T-helper 1 cell (primary cell): Measurements from ENCODE around the gene HIKESHI.
"Not testable (repeated sequence)": the region's sequence is repeated elsewhere in the genome, so short reads cannot be mapped to it uniquely, and the experiment has no call there.

Experiments
- DNase-seq, 5 donors: peaks; one replicate each; pipeline ENCODE4 v3.0.0-alpha.2; 2012 to 2020

Gene HIKESHI

DNA sequence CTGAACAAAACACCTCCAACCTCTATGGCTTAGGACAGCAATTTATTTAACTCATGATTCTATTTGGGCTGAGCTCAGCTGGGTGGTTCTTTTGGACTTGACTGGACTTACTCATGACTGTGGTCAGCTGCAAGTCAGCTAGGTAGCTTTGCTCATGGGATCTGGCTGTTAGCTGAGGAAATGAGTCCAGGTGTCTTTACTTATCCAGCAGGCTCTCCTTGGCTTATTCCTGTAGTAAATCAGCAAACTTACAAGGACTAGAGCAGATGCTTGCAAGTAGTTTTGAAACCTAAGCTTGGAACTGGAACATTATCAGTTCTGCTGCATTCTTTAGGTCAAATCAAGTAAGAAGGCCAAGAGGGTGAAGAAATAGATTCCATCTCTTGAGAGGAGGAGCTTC, 8.0 kb upstream of the HIKESHI start:
- no peak for DNase-seq

DNA sequence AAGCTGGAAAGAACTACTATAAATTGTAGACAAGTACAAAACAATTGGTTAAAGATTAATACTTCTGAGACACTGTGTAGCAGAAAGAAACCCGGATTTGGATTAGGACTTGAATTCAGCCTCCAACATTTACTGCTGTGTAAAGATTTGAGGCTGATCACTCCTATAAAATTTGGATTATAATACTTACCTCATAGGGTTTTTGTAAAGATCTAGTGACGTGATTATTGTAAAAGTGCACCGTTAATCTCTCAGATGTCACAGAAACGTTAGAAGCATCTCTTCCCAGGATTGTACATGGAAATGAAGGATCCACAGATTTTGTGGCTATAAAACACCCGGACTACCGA, 323 bp upstream of the HIKESHI start:
- no peak for DNase-seq

DNA sequence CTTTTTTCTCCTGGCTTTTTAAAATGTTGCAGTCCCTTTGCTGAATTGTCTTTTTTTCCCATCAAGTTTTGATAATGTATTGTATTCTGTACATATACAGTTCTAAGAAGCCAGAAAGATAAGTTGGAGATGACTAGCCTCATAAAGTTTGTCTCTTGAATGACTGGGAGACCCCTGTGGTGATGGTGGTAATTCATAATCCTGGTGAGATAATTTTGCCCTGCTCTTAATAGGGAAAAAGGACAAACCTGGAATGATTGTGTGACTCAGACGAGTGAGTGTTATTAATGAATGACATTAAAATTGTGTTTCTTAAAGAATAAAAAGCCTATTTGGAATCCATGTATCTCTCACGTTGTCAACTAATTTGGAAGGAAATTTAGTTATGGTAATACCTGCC, 1.2 kb downstream of the HIKESHI start:
- no peak for DNase-seq

DNA sequence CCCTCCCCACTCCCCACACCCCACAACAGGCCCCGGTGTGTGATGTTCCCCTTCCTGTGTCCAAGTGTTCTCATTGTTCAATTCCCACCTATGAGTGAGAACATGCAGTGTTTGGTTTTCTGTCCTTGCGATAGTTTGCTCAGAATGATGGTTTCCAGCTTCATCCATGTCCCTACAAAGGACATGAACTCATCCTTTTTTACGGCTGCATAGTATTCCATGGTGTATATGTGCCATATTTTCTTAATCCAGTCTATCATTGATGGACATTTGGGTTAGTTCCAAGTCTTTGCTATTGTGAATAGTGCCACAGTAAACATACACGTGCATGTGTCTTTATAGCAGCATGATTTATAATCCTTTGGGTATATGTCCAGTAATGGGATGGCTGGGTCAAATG, 6.7 kb downstream of the HIKESHI start:
- DNase-seq = not testable (repeated sequence)

DNA sequence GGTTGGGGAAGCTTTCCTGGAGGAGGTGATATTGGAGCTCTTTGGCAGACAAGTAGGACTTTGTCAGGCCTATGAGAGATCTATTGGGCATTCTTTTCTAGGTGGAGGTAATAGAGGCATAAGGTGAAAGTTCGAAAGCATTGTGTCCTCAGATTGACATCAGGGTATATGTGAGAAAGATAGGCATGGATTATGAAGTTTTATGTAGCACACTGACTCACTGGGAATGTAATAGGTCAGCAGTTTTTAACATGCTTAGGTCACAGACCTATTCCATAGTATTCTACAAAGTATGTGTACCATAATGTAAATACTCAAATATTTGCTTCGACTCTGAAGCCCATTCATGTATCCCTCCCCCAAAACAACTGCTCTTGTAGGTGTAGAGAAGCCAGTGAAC, 11.8 kb downstream of the HIKESHI start:
- no peak for DNase-seq

DNA sequence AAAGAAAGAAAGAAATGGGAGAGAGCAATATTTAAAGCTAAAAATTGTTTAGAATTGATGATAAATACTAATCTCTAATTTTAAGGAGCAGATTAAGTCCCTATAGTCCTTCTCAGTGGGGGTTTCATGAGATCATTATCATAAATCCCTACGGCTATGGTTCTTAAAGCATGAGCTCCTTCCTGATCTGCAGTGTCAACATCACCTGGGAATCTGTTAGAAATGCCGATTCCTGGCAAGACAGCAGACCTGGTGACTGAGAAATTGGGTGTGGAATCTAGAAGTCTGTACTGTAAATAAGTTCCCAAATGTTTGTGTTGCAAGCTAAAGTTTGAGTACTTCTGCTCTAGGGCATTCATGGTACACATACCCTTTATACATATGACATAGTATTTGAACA, 12.6 kb downstream of the HIKESHI start:
- DNase-seq = no peak

DNA sequence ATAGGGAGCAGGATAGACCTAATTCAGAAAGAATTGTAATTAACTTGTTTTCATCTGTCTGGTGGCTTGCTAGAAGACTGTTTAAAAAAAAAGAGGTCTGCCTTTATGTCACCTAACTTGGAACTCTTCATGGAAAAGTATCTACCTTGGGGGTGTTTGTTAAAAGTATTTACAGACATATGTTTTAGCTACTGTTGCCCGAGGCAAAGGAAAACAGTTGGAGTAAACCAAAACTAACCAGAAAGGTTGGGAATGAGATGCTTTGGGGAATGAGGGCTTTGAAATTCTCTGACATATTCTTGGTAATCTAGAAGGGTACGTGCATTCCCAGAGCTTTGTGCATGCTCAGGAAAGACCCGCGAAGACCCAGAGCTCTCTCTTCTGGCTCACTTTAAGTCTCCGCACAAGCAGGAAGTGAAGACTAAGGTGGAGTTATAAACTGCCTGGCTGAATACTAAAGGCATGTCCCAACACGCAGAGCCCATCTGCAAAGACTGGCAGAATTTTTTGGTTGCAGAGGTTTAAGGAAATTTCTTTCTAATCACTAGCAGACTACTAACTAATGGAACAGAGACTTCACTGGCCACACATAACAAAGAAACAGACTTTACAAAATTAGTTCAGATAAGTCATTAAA, 33.2 kb downstream of the HIKESHI start:
- DNase-seq = no peak

DNA sequence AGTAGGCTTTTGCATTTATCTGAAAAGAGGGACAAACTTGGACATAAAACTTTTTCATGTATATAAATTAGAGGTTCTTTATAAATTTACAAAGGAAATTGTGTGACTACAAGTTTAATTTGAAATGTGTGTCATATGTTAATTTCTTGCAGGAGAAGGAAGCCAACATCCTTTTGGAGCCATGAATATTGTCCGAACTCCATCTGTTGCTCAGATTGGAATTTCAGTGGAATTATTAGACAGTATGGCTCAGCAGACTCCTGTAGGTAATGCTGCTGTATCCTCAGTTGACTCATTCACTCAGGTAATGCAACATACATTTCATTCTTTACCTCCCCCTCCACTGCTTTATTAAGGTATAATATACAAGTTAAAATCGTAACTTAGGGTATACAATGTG, 35.2 kb downstream of the HIKESHI start:
- no peak for DNase-seq

DNA sequence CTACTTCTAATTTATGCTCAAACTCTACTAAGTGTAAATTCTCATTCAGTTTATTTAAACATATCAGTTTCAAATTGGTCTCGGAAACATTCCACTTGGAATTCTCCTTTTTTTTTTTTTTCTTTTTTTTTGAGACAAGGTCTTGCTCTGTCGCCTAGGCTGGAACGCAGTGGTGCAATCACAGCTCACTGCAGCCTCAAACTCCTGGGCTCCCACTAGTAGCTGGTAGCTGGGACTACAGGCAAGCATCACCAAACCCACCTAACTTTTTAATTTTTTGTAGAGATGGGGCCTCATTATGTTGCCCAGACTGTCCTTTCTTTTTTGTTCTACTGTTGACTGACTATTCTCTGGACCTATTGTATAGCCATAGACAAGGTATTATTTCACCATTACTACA, 39.3 kb downstream of the HIKESHI start:
- DNase-seq = no peak

DNA sequence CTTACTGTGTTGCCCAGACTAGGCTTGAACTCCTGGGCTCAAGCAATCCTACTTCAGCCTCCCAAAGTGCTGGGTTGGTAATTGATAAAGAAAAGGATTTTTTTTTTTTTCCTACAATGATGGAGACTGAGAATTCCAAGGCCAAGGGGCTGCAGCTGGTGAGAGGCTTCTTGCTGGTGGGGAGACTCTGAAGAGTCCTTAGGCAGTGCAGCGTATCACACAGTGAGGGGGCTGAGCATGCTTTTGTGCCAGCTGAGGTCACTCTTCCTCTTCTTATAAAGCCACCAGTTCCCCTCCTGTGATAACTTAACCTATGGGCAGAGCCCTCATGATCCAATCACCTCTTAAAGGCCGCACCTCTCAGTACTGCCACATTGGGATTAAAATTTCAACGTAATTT, 44.5 kb downstream of the HIKESHI start:
- DNase-seq = no peak

DNA sequence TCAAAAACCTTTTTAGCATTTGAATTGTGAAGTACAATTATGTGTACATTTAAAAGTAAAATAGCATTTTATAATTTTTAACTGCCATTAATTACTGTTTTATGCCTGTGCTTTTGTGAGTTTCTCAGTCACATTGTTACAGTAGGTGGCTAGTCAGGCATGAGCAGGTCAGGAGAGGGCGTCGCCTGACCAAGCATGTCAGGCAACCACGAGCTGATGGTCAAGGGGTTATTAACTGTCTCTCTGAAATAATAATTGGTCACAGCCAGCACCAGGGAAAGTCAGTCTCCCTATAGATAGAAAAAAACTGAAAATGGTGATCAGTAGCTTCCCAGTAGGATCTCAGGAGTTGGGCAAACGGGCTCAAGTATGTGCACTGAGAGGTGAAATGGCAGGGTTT, 53.2 kb downstream of the HIKESHI start:
- DNase-seq = no peak

DNA sequence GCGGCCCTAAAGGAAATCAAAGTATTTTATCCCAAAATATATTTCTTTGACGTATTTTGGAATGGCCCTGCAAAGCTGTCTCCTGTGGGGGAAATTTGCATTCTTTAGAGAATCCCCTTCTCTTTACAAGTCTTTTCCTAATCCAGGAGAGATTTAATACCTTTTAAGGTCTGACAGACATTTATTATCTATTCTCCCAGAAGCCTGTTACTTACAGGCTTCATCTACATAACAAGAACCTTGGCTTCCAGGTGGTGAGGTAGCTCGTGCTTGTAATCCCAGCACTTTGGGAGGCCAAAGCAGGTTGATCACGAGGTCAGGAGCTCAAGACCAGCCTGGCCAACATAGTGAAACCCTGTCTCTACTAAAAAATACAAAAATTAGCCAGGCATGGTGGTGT, 55.4 kb downstream of the HIKESHI start:
- DNase-seq = not testable (repeated sequence)

DNA sequence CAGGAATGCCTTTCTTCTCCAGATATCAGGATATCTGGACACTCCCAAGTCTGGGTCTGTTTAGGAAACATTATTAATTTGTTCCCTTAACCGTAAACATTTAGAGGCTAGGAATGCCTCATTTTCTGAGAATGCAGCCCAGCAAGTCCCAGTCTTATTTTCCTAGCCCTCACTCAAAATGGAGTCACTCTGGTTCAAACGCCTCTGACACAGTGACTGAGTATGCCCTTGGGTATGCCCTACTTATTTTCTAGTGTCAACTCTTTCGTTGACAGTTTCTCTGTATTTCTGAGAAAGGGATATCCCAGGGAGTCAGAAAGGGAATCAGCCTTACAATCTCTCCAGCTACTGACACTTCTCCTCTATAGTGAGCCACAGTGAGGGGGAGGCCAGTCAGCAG, 56.7 kb downstream of the HIKESHI start:
- DNase-seq = no peak

DNA sequence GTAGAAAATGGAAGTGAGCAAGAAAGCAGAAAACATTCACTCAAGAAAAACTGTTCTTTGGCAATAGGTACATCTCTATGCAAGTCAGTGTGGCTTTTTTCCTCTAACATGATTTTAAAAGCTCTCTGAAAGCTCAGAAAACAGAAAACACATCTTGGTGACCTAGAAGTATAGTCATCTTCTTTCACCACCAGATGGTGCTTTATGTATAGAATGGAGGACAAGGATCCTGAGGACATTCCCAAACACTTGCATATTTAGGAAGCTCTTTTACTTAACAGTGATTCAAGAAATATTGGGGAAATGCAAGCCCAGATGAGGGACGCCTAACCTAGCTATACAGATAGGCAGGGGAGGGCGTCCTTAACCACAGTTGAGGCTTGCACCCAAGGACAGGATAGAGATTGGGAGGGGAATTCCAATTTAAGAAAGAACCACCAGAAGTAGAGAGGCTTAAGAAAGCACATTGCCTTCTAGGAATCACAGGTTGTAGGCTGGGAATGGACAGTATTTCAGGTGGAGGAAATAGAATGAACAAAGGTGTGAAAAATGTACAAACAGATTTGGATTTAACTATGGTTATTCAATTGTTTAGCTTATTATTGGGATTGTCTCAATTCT, 58.8 kb downstream of the HIKESHI start:
- DNase-seq = no peak

DNA sequence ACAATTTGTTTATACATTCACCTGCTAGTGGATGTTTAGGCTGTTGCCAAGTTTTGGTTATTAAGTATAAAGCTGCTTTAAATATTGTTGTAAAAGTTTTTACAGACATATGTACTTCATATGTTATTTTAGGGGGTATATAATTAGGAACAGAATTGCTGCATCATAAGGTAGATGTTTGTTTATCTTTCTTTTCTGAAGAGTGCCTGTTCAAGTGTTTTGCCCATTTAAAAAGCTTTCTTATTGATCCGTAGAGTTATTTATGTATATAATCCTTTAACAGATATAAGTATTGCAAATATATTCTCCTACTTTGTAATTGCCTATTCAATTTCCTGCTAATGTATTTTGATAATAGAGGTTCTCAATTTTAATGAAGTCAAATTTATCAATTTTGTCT, 61.4 kb downstream of the HIKESHI start:
- DNase-seq = no peak

DNA sequence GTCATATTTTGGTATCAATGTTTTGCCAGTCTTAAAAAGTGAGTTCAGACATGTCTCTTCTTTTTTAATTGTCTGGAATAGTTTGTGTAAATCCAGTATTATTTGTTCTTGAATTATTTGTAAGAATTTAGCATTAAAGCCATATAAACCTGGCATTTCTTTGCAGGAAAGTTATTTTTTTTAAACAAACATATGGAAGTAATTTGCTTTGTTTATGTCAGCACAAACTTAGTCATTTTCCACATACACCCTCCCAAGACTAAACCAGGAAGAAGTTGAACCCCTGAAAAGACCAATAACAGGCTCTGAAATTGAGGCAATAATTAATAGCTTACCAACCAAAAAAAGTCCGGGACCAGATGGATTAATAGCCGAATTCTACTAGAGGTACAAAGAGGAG, 63.5 kb downstream of the HIKESHI start:
- DNase-seq = no peak

DNA sequence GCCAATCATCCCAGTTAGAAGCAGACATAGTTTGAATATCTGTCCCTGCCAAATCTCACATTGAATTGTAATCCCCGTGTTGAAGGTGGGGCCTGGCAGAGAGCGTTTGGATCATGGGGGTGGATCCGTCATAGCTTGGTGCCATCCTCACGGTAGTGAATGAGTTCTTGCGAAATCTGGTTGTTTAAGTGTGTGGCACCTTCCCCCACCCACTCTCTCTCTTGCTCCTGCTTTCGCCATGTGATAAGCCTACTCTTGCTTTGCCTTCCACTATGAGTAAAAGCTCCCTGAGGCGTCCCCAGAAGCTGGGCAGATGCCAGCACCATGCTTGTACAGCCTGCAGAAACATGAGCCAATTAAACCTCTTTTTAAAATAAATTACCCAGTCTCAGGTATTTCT, 67.6 kb downstream of the HIKESHI start:
- DNase-seq = no peak

DNA sequence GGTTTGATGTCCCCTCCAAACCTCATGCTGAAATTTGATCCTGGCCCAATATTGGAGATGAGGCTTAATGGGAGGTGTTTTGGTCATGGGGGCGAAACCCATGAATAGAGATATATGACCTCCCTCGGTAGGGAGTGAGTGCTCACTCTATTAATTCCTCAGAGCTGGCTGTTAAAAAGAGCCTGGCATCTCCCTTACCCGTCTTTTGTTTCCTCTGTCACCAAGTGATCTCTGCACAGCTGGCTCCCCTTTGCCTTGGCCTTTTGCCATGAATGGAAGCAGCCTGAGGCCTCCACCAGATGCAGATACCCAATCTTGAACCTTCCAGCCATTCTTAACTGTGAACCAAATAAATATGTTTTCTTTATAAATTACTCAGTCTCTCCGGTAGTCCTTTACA, 68.1 kb downstream of the HIKESHI start:
- DNase-seq = no peak

DNA sequence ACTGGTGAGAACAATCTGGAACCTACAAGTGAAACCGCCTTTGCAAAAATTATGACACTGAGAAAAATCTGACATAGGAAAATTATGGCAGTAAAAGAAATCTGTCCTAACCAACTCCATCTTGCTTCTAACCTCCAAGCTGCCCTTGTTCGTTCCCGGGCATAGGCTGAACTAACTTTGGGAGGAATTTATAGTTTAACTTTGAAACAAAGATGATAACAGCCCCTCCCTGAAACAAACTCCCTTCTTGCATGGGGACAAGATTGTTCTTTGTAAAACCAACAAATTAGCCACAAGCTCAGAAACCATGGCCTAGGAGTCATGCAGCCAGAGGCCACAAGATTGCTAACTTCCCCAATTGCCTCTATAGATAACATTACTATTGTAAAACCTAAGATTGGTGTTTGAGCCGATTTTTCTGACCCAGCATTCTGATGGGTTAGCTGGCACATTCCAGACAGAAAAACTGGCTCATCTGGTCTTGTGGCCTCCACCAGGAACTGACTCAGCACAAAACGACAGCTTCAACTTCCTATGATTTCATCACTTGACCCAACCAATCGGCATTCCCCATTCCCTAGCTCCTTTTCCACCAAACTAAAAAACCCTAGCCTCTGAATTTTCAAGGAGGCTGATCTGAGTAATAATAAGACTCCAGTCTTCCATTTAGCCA, 69.0 kb downstream of the HIKESHI start:
- no peak for DNase-seq

DNA sequence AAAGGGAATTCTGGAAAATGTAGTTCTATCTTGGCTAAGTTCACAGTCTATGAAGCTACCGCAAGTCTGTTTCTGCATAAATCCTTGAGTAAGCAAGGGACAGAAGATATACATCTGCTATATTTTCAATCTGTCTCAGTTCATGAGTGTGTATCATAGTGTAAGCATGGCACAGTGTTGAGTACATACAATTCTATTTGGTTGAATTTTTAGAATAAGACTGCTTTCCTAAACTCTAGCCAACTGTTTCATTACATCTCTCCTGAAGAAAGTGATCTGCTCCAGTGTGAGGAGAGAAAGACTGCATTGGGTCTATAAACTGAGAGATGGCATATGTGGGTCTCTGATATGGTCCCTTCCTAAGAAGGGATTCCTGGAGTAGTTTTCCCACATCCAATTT, 70.0 kb downstream of the HIKESHI start:
- DNase-seq = no peak

DNA sequence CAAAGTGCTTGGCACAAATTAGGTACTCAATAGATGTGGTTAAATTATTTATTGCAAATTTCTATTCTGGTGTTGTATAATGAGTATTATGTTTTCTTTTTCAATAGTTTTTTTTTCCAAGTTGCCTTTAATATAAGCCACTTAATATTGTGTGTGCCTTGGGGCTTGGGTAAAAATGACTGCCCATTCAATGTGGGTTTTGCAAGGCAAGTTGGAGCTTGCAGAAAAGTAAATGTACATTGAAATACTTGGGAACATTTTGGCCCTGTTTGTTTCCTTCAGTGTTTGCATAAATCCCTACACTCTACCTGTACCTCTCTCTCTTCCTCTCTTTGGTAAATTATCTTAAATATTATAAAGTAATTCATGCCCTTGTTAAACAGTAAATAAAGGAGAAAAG, 70.5 kb downstream of the HIKESHI start:
- no peak for DNase-seq

DNA sequence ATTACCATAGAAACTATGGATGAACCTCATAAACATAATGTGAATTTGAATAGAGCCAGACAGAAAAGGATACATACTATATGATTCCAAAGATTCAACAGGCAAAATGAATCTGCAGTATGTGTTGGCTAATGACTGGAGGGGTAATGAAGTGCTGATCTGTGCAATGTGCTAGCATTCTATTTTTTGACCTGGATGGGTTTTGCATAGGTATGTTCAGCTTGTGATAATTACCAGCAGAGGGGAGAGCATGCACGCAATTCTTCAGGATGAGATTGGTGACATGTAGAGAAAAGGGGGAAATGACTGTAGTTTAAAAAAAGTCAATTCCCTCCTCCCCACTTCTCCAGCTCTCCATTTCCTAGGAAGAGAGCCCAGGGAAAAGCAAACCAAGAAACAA, 72.0 kb downstream of the HIKESHI start:
- DNase-seq = no peak

DNA sequence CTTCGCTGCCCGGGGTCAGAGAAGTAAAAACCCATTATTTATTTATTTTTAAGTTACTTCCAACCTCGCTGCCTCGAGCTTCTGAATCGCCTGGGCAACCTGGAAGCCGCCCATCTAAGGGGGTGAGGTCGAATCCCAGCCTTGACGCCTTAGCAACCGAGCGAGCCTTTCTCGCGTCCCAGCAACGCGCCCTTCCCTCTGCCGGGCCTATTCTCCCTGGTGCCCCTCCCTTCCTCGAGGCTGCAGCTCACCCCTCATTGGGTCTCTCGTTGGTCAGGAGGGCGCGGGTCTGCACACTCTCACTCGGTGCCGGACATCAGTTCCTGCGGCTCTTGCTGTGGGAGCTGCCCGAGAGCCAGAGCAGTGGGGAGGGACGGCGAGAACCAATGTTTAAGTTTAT, 72.5 kb downstream of the HIKESHI start, which contains the start of gene CCDC81:
Gene CCDC81, plus strand, starts transcription at position 302 of the 400 bp plus-strand sequence. CDS start 277 bp downstream, outside the sequence.
- no peak for DNase-seq

DNA sequence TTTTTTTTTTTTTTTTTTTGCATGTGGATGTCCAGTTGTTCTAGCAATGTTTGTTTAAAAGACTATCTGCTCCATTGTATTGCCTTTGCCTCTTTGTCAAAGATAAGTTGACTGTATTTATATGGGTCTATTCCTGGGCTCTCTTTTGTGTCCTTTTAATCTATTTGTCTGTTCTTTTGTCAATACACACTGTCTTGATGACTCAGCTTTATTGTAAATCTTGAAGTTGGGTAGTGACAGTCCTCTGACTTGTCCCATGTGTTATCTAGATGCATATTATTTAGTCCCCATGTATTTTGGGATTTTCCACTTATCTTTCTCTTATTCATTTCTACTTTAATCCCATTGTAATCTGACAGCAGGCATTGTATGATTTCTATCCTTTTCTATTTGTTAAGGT, 75.9 kb downstream of the HIKESHI start:
- DNase-seq = no peak
